Measurements from ENCODE around the gene FCF1.

FCF1 gene

GRCh38 chr14:74784634-74785033 lies 71.7 kb downstream of the FCF1 start:
- DNase-seq = no peak

GRCh38 chr14:74785056-74785613 lies 72.2 kb downstream of the FCF1 start:
- no peak for DNase-seq

GRCh38 chr14:74786796-74787315 lies 73.9 kb downstream of the FCF1 start:
- no peak for DNase-seq

Measured in COR-L47 (cell line).